ENCODE data around the gene JAM3.

JAM3 gene

DNA sequence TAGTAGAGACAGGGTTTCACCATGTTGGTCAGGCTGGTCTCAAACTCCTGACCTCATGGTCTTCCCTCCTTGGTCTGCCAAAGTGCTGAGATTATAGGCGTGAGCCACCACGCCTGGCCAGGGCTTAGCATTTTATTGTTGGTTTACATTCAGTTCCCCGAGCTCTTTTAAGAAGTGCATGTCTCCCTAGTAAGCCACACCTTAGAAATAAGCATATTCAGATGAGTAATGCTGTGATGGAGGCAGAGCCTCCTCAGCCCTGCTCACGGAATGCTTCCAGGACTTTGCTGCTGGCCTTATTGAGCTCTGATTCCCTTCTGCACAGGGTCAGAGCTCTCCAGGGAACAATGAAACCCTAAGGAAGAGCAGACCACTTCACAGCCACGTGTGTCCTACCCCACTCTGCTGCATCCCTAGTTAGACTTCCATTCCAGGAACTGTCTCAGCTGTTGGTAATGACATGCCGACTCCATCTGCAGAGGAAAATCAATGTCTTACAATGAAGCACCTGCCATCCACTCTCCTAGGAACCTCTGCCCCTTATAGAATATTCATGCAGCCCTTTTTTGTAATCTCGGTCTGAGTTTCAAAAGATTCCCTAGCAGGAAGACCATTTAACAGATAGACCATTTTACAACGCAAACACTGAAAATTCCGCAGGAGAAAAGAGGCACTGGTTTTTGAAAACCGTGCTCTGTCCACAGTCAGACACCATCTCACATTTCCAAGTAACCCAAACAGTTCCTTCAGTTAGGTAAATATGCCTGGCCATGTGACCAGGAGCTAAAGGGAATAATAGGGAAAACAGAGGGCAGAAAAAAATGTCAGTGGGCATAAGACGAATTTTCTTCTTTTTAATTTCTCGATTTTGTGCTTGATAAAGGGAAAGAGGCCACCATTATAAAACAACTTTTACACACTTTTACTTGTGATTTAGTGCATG, 1.7 kb upstream of the JAM3 start:
- no peak for TF ChIP-seq POLR2AphosphoS5 (IDR thresholded peaks at IDR 0.05; ENCODE audit: low read depth)
- TF ChIP-seq, protein P1, sequence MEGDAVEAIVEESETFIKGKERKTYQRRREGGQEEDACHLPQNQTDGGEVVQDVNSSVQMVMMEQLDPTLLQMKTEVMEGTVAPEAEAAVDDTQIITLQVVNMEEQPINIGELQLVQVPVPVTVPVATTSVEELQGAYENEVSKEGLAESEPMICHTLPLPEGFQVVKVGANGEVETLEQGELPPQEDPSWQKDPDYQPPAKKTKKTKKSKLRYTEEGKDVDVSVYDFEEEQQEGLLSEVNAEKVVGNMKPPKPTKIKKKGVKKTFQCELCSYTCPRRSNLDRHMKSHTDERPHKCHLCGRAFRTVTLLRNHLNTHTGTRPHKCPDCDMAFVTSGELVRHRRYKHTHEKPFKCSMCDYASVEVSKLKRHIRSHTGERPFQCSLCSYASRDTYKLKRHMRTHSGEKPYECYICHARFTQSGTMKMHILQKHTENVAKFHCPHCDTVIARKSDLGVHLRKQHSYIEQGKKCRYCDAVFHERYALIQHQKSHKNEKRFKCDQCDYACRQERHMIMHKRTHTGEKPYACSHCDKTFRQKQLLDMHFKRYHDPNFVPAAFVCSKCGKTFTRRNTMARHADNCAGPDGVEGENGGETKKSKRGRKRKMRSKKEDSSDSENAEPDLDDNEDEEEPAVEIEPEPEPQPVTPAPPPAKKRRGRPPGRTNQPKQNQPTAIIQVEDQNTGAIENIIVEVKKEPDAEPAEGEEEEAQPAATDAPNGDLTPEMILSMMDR (IDR thresholded peaks at IDR 0.05; ENCODE audit: insufficient read depth, low read length), result no peak
- no peak for TF ChIP-seq GABPA (IDR thresholded peaks at IDR 0.05; ENCODE audit: low read depth)
- TF ChIP-seq, protein P2, sequence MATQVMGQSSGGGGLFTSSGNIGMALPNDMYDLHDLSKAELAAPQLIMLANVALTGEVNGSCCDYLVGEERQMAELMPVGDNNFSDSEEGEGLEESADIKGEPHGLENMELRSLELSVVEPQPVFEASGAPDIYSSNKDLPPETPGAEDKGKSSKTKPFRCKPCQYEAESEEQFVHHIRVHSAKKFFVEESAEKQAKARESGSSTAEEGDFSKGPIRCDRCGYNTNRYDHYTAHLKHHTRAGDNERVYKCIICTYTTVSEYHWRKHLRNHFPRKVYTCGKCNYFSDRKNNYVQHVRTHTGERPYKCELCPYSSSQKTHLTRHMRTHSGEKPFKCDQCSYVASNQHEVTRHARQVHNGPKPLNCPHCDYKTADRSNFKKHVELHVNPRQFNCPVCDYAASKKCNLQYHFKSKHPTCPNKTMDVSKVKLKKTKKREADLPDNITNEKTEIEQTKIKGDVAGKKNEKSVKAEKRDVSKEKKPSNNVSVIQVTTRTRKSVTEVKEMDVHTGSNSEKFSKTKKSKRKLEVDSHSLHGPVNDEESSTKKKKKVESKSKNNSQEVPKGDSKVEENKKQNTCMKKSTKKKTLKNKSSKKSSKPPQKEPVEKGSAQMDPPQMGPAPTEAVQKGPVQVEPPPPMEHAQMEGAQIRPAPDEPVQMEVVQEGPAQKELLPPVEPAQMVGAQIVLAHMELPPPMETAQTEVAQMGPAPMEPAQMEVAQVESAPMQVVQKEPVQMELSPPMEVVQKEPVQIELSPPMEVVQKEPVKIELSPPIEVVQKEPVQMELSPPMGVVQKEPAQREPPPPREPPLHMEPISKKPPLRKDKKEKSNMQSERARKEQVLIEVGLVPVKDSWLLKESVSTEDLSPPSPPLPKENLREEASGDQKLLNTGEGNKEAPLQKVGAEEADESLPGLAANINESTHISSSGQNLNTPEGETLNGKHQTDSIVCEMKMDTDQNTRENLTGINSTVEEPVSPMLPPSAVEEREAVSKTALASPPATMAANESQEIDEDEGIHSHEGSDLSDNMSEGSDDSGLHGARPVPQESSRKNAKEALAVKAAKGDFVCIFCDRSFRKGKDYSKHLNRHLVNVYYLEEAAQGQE (IDR thresholded peaks at IDR 0.05; ENCODE audit: insufficient replicate concordance, low read depth), result no peak
- TF ChIP-seq SPI1 (IDR thresholded peaks at IDR 0.05; ENCODE audit: borderline replicate concordance, low read depth), result no peak
- DNase-seq (ENCODE audit: low read depth in 1 of 2, low spot score in 1 of 2), result no peak
- Histone ChIP-seq H3K27me3 (ENCODE audit: insufficient read depth, poor library complexity, severe bottlenecking) (peaks cover 28% of the 10 kb centered on the region), H3K4me3 (replicated peaks; ENCODE audit: insufficient read depth, low read length) (no peak overlapping the region), H3K27ac (replicated peaks) (no peak overlapping the region)

DNA sequence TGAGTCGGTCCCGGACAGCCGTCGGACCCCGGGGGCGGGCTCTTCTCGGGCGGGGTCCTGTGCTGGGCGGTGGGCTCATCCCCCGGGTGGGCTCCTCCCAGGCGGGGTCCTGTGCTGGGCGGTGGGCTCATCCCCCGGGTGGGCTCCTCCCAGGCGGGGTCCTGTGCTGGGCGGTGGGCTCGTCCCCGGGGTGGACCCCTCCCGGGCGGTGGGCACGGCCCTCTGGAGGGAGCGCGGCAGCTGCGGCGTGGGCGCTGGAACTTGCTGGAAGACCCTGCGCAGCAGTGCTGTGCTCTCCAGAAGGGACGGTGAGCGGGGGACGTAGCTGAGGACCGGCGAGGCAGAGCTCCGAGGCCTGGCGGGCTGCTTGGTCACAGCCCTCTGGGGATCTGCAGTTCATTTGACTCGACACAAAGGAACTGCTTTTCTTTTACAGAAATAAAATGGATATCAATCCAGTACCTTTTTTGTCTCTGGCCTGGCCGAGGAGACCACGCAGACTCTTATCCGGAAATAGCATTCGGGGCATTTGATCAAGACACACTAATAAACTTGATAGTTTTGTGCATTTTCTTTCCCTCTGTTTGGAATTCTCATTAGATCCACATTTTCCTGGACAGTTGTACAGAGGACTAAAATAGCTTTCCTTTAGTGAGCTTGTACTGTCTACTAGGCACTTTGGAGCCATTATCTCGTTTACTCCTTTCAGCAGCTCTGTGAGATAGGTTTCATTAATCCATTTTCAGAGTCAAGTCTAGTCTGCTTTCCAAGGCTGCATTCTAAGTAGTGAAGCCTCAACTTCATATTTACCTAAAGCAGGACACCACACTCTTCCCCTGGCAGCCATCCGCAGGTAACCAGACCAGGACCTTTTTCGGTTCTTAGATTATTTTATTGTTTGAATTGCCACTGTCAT, 812 bp downstream of the JAM3 start:
- no peak for DNase-seq (ENCODE audit: low read depth in 1 of 2, low spot score in 1 of 2)
- H3K4me3 ChIP-seq (replicated peaks; ENCODE audit: insufficient read depth, low read length), result no peak overlapping the region
- peaks cover 34% of the 10 kb centered on the region for H3K27me3 ChIP-seq (ENCODE audit: insufficient read depth, poor library complexity, severe bottlenecking)

More for the DNA sequence above, 812 bp downstream of the JAM3 start:
- TF ChIP-seq, protein P2 (IDR thresholded peaks at IDR 0.05; ENCODE audit: insufficient replicate concordance, low read depth), result no peak
- TF ChIP-seq GABPA (IDR thresholded peaks at IDR 0.05; ENCODE audit: low read depth) (no peak), POLR2AphosphoS5 (IDR thresholded peaks at IDR 0.05; ENCODE audit: low read depth) (no peak), SPI1 (IDR thresholded peaks at IDR 0.05; ENCODE audit: borderline replicate concordance, low read depth) (no peak)
- TF ChIP-seq, protein P1 (IDR thresholded peaks at IDR 0.05; ENCODE audit: insufficient read depth, low read length), result no peak
- no peak overlapping the region for H3K27ac ChIP-seq (replicated peaks)
